HG03460 (cell line): ENCODE results near the gene LRIG1.
"Not testable (repeated sequence)": the region's sequence is repeated elsewhere in the genome, so short reads cannot be mapped to it uniquely, and the experiment has no call there.

ENCODE experiments used
- ATAC-seq: cut with Tn5 transposase; IDR thresholded peaks from one replicate; pipeline ENCODE4 v1.9.1; 2021; ENCODE audit not compliant: unreplicated experiment

Gene LRIG1

DNA sequence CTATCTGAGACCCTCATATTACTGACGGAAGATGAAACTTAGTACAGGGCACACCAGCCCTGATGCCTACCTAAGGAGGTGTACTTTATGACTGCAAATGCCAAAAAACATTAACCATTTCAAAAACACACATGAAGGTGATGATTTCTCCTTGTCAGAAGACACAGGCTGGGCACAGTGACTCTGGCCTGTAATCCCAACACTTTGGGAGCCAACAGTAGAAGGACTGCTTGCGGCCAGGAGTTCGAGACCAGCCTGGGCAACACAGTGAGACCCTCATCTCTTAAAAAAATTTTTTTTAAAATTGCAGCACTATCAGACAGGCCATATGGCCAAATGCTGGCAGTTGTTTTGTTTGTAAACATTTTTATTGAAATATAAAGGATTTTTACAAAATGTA lies 73.5 kb downstream of the LRIG1 start:
- ATAC-seq: no peak

DNA sequence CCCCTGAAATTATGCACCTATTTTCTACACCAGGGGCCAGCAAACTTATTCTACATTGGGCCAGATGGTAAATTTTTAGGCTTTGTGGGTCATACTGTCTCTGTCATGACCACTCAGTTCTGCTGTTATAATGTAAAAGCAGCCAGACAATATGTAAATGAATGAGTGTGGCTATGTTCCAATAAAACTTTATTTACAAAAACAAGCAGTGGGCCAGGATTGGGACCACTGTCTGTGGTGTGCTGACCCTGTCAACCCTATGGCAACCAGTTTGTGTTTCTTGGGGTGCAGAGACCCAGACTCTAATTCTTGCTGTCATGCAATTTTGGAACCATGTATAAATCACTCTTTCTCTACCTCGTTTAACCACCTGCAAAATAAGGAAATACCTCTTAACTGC lies 74.7 kb downstream of the LRIG1 start:
- no peak for ATAC-seq

DNA sequence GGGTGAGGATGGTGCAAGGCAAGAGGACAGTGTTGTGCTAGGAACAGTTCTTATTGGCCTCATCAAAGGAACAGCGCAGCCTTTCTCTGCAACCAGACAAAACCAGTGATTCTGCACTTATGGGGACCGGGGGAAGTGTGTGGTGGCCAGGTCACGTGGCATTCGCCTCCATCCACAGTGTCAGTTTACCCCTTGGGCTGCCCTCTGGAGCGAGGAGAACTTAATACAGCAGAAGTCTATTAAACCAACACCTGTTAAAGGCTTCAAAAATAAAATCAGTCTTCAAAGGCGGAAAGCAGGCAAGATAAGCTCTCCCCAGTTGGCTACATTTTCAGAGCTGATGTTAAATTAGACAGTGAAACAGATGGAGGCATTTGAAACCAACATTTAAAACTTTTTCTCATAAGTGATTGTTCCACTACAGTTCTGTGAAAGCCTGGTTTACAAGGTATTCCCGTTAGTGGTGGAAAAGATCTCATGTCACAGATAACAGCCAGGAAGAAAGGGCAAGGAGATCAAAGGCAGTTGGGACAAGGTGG lies 75.2 kb downstream of the LRIG1 start:
- no peak for ATAC-seq

DNA sequence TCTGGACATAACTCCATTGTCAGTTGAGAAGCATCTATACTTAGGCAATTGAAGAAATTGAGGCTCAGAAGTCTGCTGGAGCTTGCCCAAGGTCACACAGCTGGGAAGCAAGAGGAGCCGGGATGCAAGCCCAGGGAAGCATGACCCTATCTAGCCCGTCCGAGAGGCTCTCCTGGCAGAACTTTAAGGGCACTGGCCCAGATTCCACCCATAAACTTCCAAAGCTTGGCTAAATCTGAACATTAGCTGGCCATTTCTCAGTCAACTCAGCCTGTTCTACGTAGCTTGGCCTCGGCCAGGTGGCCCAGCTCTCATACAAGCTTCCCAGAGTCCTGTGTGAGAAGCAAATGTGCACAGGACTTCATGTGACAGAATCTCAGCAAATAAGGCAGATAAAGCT lies 75.8 kb downstream of the LRIG1 start:
- ATAC-seq: no peak

DNA sequence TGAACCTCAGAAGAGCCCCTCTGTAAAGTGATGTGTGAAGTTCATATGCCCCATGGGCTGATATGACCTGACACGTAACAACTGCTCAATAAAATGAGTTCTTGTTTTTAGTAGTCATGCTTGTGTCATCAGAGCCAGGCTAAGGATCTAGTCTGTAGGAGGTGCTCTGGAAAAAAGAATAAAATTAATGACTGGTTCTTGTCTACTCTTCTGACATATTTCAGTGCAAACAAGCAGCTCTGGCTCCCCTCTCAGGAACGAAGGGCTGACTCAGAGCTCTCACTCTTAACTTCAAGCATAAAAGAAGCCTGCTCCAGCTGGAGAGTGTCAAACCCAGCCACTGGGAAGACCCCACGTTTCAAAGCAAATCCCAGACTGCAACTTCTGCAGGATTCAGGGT lies 77.0 kb downstream of the LRIG1 start:
- ATAC-seq: no peak

DNA sequence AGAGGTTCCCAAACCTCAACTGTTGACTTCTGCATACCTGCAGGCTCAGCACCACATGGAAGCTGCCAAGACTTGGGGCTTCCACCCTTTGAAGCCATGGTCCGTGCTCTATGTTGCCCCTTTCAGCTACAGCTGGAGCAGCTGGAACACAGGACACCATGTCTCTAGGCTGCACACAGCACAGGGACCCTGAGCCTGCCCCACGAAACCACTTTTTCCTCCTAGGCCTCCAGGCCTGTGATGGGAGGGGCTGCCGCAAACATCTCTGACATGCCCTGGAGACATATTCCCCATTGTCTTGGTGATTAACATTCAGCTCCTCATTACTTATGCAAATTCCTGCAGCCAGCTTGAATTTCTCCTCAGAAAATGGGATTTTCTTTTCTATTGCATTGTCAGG lies 78.9 kb downstream of the LRIG1 start:
- ATAC-seq: not testable (repeated sequence)

DNA sequence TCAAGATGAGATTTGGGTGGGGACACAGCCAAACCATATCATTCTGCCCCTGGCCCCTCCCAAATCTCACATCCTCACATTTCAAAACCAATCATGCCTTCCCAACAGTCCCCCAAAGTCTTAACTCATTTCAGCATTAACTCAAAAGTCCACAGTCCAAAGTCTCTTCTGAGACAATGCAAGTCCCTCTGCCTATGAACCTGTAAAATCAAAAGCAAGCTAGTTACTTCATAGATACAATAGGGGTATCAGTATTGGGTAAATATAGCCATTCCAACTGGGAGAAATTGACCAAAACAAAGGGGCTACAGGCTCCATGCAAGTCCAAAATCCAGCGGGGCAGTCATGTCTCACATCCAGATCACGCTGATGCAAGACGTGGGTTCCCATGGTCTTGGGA lies 79.7 kb downstream of the LRIG1 start:
- not testable (repeated sequence) for ATAC-seq

DNA sequence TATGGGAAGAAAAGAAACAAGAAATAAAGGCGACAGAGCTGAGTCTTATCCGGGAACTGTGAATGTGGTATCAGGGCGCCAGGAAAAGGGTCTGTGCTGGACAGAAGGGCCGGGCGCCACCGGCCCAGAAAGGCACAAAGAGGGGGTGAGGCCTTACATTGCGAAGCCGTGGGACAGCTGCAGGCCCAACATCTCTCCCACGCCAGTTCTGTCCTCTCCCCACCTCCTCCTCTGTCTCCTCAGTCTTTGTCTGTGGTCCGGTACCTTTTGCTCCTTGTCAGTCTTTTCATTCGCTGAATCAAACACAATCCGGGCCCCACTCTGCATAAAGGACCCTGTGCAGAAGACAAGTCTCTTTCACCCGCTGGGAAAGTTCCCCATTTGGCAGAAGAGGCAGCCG lies 81.8 kb downstream of the LRIG1 start:
- no peak for ATAC-seq

DNA sequence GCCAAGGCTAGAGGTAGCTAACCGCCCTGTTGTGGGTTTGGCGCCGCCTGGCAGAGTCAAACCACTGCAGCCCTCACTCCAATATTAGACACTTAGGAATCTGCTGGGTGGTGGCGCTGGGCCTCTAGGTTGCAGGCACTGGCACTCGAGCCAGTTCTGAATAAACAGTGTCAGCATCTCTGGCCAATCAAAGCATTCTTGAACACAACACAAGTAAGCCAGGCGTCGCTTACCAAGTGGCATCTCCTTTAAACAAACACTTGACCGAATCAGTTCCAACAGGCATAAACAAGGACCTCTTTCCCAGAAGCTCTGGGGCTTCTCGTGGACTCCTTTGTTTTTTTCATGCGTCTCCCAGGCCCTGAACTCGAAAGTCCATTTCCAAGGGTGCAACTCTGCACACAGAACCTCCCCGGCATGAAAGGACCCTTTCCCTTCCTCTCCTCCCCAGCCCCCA lies 82.3 kb downstream of the LRIG1 start:
- no peak for ATAC-seq

DNA sequence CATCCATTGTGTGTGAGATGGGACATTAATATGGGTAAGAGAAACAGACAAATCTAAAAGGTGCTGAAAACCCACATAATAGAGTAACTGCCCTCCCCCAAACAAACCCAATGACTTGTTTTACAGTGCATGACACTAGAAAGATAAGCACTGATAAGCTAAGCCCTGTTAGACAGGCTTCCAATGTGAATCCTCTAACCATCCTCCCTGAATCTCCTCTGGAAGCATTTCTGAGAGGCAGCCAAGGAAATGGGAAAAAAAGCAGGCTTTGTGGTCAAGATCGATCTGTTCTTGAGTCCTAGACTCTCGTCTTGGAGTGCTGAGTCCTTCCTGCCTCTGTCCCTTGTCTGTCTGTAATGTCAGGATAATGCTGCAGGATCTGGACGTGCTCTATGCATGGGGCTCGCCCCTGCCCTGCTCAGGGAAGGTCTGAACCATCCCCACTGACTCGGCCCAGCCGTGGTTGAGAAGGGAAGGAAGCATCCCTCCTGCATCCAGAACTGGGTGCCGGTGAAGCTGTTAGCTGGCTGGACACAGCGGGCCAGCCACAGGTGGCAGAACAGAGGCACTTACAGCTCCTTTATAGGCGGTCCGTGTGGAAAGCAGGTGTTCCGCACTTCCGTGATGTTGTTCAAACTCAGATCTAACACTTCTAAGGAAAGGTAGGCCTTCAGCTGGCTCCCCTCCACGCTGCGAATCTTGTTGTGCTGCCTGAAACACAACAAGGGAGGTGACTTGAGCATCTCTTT lies 84.1 kb downstream of the LRIG1 start:
- no peak for ATAC-seq

DNA sequence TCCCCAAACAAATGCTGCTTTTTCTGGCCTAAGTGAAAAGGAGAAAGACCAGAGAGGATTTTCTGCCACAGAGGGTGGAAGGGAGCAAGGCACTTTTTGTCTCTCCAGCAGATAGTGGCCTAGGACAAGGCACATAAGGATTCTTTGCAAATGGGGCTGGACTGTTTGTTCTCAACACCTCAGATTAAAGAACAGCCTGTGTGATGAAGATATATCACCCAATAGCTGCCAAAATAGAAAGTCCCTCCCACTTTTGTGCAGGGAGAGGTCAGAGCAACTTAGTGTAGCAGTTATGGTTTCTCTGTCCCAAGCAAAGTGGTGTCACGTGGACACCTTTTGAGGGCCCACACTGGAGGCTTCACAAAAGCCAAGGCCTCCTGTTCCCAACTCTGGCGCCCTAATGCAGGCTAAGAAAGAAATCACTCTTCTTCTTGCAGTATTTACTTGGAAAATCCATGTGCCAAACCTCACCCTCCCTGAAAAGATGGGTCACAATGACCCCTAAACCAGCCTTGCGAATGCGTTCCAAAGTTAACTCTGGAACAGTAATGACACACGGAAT lies 84.9 kb downstream of the LRIG1 start:
- no peak for ATAC-seq

DNA sequence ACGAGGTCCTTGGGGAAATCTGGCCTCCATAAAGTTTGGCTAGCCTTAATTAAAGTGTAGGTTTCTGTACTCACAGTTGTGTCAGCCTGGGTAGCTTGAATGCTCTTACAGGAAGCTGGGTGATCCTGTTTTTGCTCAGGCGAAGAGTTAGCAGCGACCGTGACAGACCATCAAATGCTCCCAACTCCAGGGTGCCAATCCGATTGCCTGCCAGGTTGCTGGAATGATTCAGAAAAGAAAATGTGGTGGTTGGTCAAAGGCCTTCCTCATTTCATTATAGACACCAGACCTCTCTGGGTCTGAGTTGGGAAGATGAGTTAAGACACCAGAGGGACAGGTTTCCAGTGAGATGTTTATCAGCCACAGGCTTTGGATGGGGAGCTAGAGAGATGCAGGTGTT lies 86.0 kb downstream of the LRIG1 start:
- no peak for ATAC-seq

DNA sequence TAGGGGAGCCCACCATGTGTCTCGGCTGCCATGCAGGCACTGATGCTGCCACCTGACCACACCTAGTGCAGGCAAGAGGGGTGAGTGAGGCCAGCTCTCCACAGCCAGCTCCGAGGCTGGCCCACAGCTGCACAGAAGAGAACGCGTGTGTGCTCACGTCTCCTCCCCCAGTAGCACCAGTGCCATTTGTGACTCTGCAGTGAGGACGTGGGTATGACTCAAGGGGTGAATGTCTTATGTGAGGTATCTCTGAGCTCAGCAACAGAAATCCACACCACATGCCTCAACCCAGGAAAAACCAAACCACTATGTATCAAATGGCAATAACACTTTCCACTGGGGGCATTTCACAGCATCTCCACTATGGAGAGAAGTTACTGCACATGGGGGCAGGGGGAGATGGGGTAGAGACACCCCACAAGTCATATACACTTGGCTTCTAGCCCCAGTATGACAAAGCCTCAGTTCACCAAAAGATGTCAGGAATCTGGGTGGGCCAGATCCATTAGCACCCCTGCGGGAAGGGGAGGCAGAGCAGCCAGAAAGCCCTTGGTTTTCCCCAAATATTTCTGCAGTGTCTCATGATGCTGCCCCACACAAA lies 87.6 kb downstream of the LRIG1 start:
- no peak for ATAC-seq

DNA sequence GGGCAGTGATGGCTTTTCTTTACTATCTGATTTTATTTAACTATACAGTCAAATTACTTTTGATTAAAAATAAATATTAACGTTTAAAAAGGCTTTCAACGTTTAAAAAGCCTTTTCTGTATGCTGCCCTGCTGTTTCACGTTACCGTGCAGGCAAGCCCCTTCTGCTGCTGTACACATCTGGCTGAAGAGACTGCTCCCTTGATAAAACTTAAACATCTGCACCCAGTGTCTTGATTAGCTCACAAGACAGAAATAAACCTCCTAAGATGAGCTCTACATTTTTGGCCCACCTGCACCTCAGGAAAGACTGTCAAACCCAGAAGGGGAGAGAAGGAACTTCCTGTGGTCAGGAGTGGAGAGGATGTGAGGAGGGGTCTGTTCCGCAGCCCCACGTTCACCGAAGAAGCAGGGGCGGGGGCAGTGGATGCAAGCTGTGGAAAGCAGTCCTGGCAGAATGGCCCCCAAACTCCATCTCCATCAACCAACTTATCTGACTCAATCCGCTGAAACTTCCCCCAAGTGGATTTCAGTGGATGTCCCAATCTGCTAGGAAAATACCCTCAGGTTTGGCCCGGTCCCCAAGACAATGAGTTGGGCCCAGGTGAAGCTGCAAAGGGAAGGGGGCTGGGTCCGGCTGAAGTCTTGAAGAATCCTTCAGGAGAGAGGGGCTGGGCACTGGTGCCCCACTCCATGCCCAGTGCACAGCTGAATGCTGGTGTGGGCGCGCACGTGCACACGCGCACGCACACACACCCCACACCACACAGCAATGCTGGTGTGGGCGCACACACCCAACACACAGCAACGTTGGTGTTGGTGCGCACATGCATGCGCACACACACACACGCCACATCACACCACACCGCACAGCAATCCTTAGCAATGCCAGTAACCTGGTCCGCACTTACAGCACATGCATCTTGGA lies 88.6 kb downstream of the LRIG1 start:
- no peak for ATAC-seq

DNA sequence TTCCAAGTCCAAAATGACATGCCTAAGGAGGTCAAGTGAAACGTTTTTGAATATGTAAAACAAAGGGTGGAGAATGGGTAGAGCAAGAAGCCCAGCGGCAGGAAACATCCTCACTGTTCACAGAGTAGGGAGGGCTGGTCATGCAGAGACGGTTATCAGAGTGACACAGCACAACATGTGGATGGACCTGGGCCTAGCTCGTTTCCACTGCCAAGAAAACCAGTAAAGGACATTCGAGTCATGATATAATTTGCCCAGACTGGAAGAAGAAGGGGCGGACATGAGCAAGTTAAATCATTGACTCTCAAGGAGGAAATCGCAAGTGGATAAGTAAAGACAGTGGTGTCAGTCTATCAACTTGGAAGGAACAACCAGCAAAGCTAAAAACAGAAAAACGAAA lies 89.3 kb downstream of the LRIG1 start:
- ATAC-seq: no peak

DNA sequence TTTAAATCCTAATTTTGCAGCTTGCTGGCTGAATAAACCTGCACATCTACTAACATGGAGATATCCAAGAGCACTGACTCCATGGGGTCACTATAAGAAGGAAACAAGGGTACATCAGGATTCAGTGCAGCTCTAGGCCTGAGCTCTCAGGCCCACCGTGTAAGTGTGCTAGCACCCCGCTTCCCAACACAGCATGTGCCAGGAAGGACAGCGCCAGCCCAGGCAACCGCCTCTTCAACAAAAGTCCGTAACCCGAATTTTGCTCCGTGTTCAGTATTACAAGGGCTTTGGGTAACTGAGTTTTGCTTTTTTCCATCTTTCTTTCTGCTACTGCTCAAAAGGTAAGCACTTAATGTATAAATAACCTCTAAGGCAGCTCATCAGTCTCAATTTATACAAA lies 89.8 kb downstream of the LRIG1 start:
- ATAC-seq: no peak

DNA sequence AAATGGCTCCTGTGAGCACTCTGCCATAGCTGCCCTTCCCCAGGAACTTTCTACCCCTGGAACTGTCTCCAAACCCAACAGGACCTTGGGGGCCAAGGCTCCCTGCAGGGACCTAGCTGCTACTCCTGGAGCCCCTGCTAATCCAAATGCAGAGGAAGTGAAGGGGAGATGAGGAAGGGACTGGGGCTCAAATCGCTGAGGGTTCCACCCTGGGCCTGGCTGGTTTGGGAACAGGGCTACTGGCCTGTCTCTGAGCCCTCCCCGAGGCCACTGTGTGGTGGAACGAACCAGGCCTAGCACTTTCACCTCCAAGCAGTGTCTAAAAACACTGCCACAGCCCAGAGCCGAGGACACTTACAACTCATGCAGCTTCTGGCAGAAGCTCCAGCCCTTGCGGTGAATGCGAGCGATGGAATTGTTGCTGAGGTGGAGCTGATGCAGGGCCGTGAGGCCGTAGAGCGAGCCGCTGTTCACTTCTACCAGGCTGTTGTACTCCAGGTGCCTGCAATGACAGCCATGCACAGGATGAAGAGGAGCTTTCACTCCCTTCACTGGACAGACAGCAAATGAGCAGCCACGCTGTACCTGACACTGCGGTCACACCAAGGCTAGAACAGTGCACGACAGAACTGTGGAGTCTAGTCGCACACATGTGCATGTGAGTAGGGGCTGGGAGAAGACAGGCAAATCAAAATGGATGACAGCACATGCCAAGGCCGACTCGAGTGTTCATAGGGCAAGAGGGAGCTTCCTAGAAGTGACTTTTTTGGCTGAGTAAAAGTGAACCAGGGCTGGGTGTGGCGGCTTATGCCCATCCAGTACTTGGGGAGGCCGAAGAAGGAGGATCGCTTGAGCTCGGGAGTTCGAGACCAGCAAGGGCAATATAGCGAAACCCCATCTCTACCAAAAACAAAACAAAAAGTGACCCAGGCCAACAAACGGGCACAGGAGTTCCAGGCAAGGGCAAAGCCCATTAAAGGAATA lies 90.8 kb downstream of the LRIG1 start:
- ATAC-seq: no peak

DNA sequence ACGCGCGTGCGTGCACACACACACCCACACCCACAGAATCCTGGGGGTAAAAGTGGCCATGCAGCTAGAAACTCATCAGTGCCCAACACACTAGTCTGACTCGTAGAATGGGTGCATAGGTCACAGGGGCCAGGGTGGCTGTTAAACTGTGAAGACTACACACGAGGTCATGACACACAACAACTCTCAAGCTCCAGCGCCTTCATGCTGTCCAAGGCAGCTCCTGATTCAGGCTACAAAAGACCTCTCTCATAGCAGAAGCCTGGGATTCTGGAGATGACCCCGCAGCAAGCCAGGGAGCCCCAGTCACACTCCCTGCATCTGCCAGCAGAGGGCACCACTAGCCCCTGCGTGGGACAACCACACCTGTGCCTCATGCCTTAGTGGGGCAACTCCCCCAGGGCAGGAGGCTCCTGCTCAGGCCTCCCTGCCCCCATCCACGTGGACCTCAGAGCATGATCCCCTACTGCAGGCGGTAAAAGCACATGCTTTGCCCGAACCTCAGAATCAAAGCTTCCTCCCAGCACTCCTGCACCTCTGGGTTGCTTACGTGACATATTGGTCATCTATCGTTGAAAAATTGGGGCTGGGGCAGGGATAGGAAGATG lies 93.1 kb downstream of the LRIG1 start:
- ATAC-seq: no peak

DNA sequence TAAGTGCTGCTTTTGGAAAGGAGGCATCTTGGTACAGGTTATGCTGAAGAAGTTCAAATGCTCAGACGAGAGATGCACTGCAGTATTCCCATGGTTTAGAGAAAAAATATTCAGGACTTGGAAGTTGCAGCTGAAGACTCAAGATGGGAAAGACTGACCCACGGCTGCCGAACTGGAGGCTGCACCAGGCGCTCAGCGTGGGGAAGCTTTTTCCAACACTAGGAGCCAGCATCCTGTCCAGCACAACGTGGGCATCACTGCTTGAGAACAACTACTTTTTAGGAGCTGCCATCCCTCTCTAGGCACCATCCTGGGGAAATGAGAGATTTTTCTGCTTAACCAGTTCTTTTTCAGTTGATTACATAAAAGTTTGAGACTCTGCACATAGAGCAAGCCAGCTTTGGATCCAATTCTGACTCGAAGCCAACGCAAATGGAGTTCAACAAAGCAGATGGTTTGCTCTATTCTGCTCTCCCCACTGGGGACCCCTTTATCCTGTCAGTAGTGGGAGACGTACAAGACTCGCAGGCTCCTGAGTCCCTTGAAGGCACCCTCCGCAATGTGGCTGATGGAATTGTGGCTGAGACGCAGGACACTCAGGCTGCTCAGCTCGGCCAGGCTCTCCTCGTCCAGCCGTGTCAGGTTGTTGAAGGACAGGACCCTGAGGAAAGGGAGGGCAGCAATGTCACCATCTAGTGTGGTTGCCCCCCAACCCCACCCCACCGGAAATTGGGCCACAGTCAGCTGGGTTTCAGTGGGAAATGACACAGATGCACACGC lies 93.8 kb downstream of the LRIG1 start:
- ATAC-seq: no peak
